ENCODE data around the gene RASD1.

RASD1 gene

GRCh38 chr17:17453088-17453487 is 43.1 kb downstream of the RASD1 start:
- TF ChIP-seq SIN3A (IDR thresholded peaks at IDR 0.05; ENCODE audit: borderline replicate concordance, insufficient read depth, low read length) (no peak), TAF1 (IDR thresholded peaks at IDR 0.05; ENCODE audit: borderline replicate concordance, insufficient read depth, low read length) (no peak), REST (IDR thresholded peaks at IDR 0.05; ENCODE audit: insufficient read depth in 1 of 2, low read depth in 2 of 2, low read length in 2 of 2) (no peak), POLR2AphosphoS5 (IDR thresholded peaks at IDR 0.05; ENCODE audit: low read depth, low read length) (no peak), FOXP2 (optimal IDR thresholded peaks at IDR 0.05; ENCODE audit: borderline replicate concordance, extremely low read depth, extremely low read length, insufficient read depth) (no peak)

GRCh38 chr17:17448723-17449122 is 47.5 kb downstream of the RASD1 start:
- TF ChIP-seq POLR2AphosphoS5 (IDR thresholded peaks at IDR 0.05; ENCODE audit: low read depth, low read length): no peak
- TF ChIP-seq REST (IDR thresholded peaks at IDR 0.05; ENCODE audit: insufficient read depth in 1 of 2, low read depth in 2 of 2, low read length in 2 of 2): no peak
- TF ChIP-seq FOXP2 (optimal IDR thresholded peaks at IDR 0.05; ENCODE audit: borderline replicate concordance, extremely low read depth, extremely low read length, insufficient read depth): no peak
- no peak for TF ChIP-seq TAF1 (IDR thresholded peaks at IDR 0.05; ENCODE audit: borderline replicate concordance, insufficient read depth, low read length)
- TF ChIP-seq SIN3A (IDR thresholded peaks at IDR 0.05; ENCODE audit: borderline replicate concordance, insufficient read depth, low read length): no peak

DNA sequence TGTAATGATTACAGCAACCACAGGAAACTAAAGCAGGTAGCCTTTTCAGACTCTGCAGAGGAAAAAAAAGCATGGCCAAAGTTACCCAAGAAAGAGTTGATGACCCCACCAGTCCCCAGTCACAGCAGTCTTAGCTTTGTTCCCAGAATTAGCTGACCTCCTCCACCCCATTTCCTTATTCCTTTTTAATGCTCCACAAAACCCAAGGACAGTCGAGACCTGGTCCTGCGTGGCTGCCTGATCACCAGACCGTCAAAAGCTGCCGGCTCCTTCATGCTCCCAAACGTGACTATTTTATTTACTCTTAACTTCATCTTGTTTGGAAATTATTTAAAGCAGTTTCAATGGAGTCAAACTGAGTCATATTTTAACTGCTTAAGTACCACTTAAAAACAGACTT is 48.1 kb downstream of the RASD1 start:
- TF ChIP-seq REST (IDR thresholded peaks at IDR 0.05; ENCODE audit: insufficient read depth in 1 of 2, low read depth in 2 of 2, low read length in 2 of 2) (no peak), POLR2AphosphoS5 (IDR thresholded peaks at IDR 0.05; ENCODE audit: low read depth, low read length) (no peak), FOXP2 (optimal IDR thresholded peaks at IDR 0.05; ENCODE audit: borderline replicate concordance, extremely low read depth, extremely low read length, insufficient read depth) (no peak), SIN3A (IDR thresholded peaks at IDR 0.05; ENCODE audit: borderline replicate concordance, insufficient read depth, low read length) (no peak), TAF1 (IDR thresholded peaks at IDR 0.05; ENCODE audit: borderline replicate concordance, insufficient read depth, low read length) (no peak)

DNA sequence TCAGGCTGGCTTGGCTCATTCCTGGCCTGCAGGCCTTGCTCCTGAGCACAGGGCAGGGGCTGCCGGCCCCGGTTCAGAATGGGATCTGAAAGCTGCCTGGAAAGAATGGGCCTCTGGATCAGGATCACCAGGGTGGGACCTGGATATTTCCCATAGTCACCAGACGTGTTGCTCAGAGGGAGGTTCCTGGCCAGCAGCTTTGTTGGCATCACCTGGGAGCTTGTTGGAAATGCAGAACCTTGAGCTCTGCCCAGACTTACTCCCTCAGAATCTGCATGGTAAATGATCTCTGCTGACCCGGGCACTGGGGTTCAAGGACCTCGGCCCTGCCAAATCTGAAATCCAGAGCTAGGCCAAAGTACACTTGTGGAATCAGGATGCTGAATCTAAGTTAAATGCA is 48.9 kb downstream of the RASD1 start:
- TF ChIP-seq SIN3A (IDR thresholded peaks at IDR 0.05; ENCODE audit: borderline replicate concordance, insufficient read depth, low read length): no peak
- no peak for TF ChIP-seq FOXP2 (optimal IDR thresholded peaks at IDR 0.05; ENCODE audit: borderline replicate concordance, extremely low read depth, extremely low read length, insufficient read depth)
- no peak for TF ChIP-seq REST (IDR thresholded peaks at IDR 0.05; ENCODE audit: insufficient read depth in 1 of 2, low read depth in 2 of 2, low read length in 2 of 2)
- TF ChIP-seq TAF1 (IDR thresholded peaks at IDR 0.05; ENCODE audit: borderline replicate concordance, insufficient read depth, low read length): no peak
- TF ChIP-seq POLR2AphosphoS5 (IDR thresholded peaks at IDR 0.05; ENCODE audit: low read depth, low read length): no peak

- TF ChIP-seq POLR2AphosphoS5 (IDR thresholded peaks at IDR 0.05; ENCODE audit: low read depth, low read length) (no peak), TAF1 (IDR thresholded peaks at IDR 0.05; ENCODE audit: borderline replicate concordance, insufficient read depth, low read length) (no peak), FOXP2 (optimal IDR thresholded peaks at IDR 0.05; ENCODE audit: borderline replicate concordance, extremely low read depth, extremely low read length, insufficient read depth) (no peak), SIN3A (IDR thresholded peaks at IDR 0.05; ENCODE audit: borderline replicate concordance, insufficient read depth, low read length) (no peak), REST (IDR thresholded peaks at IDR 0.05; ENCODE audit: insufficient read depth in 1 of 2, low read depth in 2 of 2, low read length in 2 of 2) (no peak)
These were observed 49.5 kb downstream of the RASD1 start for GRCh38 chr17:17446666-17447155.
